ENCODE results near the gene FANCI.

GRCh38 chr15:89248584-89248983 lies 4.8 kb downstream of the FANCI start:
- TF ChIP-seq CTCF (IDR thresholded peaks at IDR 0.05) (no peak), POLR2A (IDR thresholded peaks at IDR 0.05) (no peak)
